Measurements from ENCODE around the gene SEC31A.

GRCh38 chr4:82770607-82771006, 120.3 kb downstream of the SEC31A start:
- TF ChIP-seq POLR2A (IDR thresholded peaks at IDR 0.05), result no peak
- TF ChIP-seq CTCF (IDR thresholded peaks at IDR 0.05), result no peak
- TF ChIP-seq POLR2AphosphoS5 (IDR thresholded peaks at IDR 0.05), result no peak

Data from prostate gland (tissue), 2 donors.